ENCODE data around the gene NCKAP5. TPM values are rescaled to one million over a fixed set of nuclear protein-coding genes. Genes with fewer than 3 reads are reported as not detected.

Gene NCKAP5
- total and polyA plus RNA-seq, 9 of the 15 experiments (the other 6 are each of a cell fraction or from before 2014, with no cell fraction given) = not detected

DNA sequence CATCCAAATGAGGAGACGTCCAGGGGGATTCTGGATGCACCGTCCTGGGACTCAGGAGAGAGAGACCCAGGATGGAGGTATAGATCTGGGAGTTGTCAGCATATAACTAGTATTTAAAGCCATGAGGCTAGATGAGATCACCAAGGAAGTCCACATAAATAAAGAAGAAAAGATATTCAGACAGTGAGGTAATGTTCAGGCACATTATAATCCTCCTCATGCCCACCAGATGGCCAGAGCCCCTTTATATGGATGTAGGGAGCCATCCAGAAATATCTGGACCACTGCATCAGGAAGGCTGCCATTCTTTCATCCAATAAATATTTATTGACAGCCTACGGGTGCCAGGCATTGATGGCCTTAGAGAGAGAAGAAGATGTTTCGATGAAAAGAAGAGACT lies 21.2 kb upstream of the NCKAP5 start:
- TF ChIP-seq SRSF7 (optimal IDR thresholded peaks at IDR 0.05; ENCODE audit: low read depth, low read length) (no peak), SUPT5H (IDR thresholded peaks at IDR 0.05) (no peak), ZNF444 (CRISPR knock-in tag; IDR thresholded peaks at IDR 0.05) (no peak)
- TF ChIP-seq, protein P1, sequence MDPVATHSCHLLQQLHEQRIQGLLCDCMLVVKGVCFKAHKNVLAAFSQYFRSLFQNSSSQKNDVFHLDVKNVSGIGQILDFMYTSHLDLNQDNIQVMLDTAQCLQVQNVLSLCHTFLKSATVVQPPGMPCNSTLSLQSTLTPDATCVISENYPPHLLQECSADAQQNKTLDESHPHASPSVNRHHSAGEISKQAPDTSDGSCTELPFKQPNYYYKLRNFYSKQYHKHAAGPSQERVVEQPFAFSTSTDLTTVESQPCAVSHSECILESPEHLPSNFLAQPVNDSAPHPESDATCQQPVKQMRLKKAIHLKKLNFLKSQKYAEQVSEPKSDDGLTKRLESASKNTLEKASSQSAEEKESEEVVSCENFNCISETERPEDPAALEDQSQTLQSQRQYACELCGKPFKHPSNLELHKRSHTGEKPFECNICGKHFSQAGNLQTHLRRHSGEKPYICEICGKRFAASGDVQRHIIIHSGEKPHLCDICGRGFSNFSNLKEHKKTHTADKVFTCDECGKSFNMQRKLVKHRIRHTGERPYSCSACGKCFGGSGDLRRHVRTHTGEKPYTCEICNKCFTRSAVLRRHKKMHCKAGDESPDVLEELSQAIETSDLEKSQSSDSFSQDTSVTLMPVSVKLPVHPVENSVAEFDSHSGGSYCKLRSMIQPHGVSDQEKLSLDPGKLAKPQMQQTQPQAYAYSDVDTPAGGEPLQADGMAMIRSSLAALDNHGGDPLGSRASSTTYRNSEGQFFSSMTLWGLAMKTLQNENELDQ (CRISPR knock-in tag; IDR thresholded peaks at IDR 0.05; ENCODE audit: borderline replicate concordance) = no peak
- no peak overlapping the region for H2AFZ ChIP-seq (ENCODE audit: low read depth, low read length)
- H3K79me2 ChIP-seq (ENCODE audit: control insufficient read depth, insufficient read depth, low read length) = no peaks in the 10 kb centered on the region
- no peak for ATAC-seq
- FAIRE-seq = no peak
- BruUV-seq (replicated peaks) = no TSS peak
- WGBS (ENCODE audit: insufficient coverage, low coverage, missing lambda C conversion rate) = 0% methylated on average over 4 of the region's 4 CpGs
- no peaks in the 10 kb centered on the region for H4K20me1 ChIP-seq (replicated peaks; ENCODE audit: control insufficient read depth, insufficient read depth, low read length)
- H3K9me3 ChIP-seq (replicated peaks; ENCODE audit: control insufficient read depth, insufficient read depth, low read depth, low read length) = no peaks in the 10 kb centered on the region
- ChIA-PET POLR2A (no interaction called here), CTCF (ENCODE audit: low intra/inter-chr PET ratio) (no interaction called here)
- in situ Hi-C loops (cut with MboI) = no loop called here
- H3K27ac ChIP-seq (ENCODE audit: extremely low read depth, low read depth, low read length) = no peak overlapping the region
- H3K4me2 ChIP-seq (ENCODE audit: insufficient read depth, low read length) = no peak overlapping the region
- H3K4me3 ChIP-seq = no peak overlapping the region
- no peak for DNase-seq (ENCODE audit: extremely low read depth in 1 of 4, low spot score in 3 of 4)
- H3K27me3 ChIP-seq (ENCODE audit: control insufficient read depth in 2 of 2, insufficient read depth in 2 of 2, low read length in 2 of 2) = no peaks in the 10 kb centered on the region
- H3K4me1 ChIP-seq (replicated peaks in 1 of 2; ENCODE audit: control insufficient read depth in 2 of 2, insufficient read depth in 2 of 2, low read length in 2 of 2) = no peaks in the 10 kb centered on the region
- H3K9me1 ChIP-seq (ENCODE audit: control insufficient read depth, insufficient read depth, low read length) = no peaks in the 10 kb centered on the region
- H3K9ac ChIP-seq (ENCODE audit: insufficient read depth in 1 of 2, low read depth in 2 of 2, low read length in 2 of 2) = no peak overlapping the region
- intact Hi-C loops (cut with micrococcal nuclease) = no loop called here
- H3K36me3 ChIP-seq (ENCODE audit: control insufficient read depth, insufficient read depth, low read length) = no peaks in the 10 kb centered on the region

DNA sequence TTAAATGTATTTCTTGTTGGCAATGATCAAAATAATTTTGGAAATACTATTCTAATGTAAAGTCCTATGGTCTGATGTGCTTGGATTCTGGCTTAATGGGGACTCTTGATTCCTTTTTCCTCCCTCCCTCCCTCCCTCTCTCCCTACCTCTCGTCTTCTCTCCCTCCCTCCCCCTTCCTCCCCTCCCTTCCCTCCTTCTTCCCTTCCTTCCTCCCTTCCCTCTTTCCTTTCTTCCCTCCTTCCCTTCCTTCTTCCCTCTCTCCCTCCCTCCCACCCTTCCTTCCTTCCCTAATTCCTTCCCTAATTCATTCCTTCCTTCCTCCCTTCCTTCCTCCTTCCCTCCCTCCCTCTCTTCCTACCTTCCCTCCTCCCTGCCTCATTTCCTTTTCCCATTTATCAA lies 19.9 kb upstream of the NCKAP5 start:
- Histone ChIP-seq H3K4me2 (ENCODE audit: insufficient read depth, low read length) (no peak overlapping the region), H3K9me1 (ENCODE audit: control insufficient read depth, insufficient read depth, low read length) (no peaks in the 10 kb centered on the region), H3K4me1 (replicated peaks in 1 of 2; ENCODE audit: control insufficient read depth in 2 of 2, insufficient read depth in 2 of 2, low read length in 2 of 2) (no peaks in the 10 kb centered on the region), H2AFZ (ENCODE audit: low read depth, low read length) (no peak overlapping the region), H3K9me3 (replicated peaks; ENCODE audit: control insufficient read depth, insufficient read depth, low read depth, low read length) (no peaks in the 10 kb centered on the region), H3K4me3 (no peak overlapping the region), H3K27ac (ENCODE audit: extremely low read depth, low read depth, low read length) (no peak overlapping the region), H4K20me1 (replicated peaks; ENCODE audit: control insufficient read depth, insufficient read depth, low read length) (no peaks in the 10 kb centered on the region), H3K27me3 (ENCODE audit: control insufficient read depth in 2 of 2, insufficient read depth in 2 of 2, low read length in 2 of 2) (no peaks in the 10 kb centered on the region), H3K9ac (ENCODE audit: insufficient read depth in 1 of 2, low read depth in 2 of 2, low read length in 2 of 2) (no peak overlapping the region), H3K36me3 (ENCODE audit: control insufficient read depth, insufficient read depth, low read length) (no peaks in the 10 kb centered on the region), H3K79me2 (ENCODE audit: control insufficient read depth, insufficient read depth, low read length) (no peaks in the 10 kb centered on the region)
- POLR2A ChIA-PET = no interaction called here
- DNase-seq (ENCODE audit: extremely low read depth in 1 of 4, low spot score in 3 of 4) (no peak), FAIRE-seq (no peak), ATAC-seq (no peak)
- BruUV-seq (replicated peaks) = no TSS peak
- intact Hi-C loops (cut with micrococcal nuclease) (no loop called here), in situ Hi-C loops (cut with MboI) (no loop called here)
- WGBS (ENCODE audit: insufficient coverage, low coverage, missing lambda C conversion rate) = no CpG with 5 or more reads among the region's 1 CpG
- CTCF ChIA-PET (ENCODE audit: low intra/inter-chr PET ratio) = no interaction called here
- TF ChIP-seq, protein P2, sequence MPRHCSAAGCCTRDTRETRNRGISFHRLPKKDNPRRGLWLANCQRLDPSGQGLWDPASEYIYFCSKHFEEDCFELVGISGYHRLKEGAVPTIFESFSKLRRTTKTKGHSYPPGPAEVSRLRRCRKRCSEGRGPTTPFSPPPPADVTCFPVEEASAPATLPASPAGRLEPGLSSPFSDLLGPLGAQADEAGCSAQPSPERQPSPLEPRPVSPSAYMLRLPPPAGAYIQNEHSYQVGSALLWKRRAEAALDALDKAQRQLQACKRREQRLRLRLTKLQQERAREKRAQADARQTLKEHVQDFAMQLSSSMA (CRISPR knock-in tag; IDR thresholded peaks at IDR 0.05) = no peak
- TF ChIP-seq, protein P3, sequence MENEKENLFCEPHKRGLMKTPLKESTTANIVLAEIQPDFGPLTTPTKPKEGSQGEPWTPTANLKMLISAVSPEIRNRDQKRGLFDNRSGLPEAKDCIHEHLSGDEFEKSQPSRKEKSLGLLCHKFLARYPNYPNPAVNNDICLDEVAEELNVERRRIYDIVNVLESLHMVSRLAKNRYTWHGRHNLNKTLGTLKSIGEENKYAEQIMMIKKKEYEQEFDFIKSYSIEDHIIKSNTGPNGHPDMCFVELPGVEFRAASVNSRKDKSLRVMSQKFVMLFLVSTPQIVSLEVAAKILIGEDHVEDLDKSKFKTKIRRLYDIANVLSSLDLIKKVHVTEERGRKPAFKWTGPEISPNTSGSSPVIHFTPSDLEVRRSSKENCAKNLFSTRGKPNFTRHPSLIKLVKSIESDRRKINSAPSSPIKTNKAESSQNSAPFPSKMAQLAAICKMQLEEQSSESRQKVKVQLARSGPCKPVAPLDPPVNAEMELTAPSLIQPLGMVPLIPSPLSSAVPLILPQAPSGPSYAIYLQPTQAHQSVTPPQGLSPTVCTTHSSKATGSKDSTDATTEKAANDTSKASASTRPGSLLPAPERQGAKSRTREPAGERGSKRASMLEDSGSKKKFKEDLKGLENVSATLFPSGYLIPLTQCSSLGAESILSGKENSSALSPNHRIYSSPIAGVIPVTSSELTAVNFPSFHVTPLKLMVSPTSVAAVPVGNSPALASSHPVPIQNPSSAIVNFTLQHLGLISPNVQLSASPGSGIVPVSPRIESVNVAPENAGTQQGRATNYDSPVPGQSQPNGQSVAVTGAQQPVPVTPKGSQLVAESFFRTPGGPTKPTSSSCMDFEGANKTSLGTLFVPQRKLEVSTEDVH (IDR thresholded peaks at IDR 0.05; ENCODE audit: low read depth, partially characterized antibody) = no peak
- TF ChIP-seq ATF7 (IDR thresholded peaks at IDR 0.05) (no peak), ZNF23 (CRISPR knock-in tag; IDR thresholded peaks at IDR 0.05) (no peak), ZNF274 (IDR thresholded peaks at IDR 0.05; ENCODE audit: borderline replicate concordance, low read depth, low read length) (no peak), FOXP1 (CRISPR knock-in tag; IDR thresholded peaks at IDR 0.05) (no peak), SUPT5H (IDR thresholded peaks at IDR 0.05) (no peak), PCBP2 (IDR thresholded peaks at IDR 0.05; ENCODE audit: low read depth, low read length, poor library complexity, severe bottlenecking) (peak; percentile 92)

Measured in K562 (cell line).